Activated T-helper 1 cell treated with Interleukin-2 at 50 U/mL for 16 hours (primary cell): ENCODE results near the gene IRS2.

Experiments
- DNase-seq: peaks from one replicate; pipeline ENCODE4 v3.0.0-alpha.2; 2020; ENCODE audit warnings: low read depth

Gene IRS2

DNA sequence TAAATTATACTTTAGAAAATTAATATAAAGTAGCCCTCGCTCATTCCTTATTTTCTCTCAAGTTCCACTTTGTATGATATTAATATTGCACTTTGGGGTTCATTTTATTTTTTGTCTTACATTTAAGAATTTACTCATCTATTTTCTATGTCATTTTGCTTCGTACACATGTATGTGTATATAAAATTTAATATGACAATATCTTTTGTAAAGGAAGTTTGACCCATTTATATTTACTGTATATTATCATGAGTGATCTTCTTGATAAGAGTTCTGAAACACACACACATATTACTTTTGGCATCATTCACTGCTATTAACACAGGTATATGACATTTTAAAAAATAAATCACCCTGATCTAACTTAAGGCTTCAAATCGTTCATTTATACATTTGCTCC is 83.1 kb downstream of the IRS2 start:
- no peak for DNase-seq
